ENCODE measurements around the gene ZNF678. TPM values are rescaled to one million over a fixed set of nuclear protein-coding genes. Genes with fewer than 3 reads are reported as not detected.
A peak's percentile ranks its signal among the peaks of the same experiment; 100 is the strongest.

Gene ZNF678
- total and polyA plus RNA-seq, 2 of the 8 experiments (the other 6 are each of a cell fraction or from before 2014, with no cell fraction given): 6.9 to 28.3 TPM

- Histone ChIP-seq H3K23me2 (ENCODE audit: low read depth, low read length) (peaks cover 7% of the 10 kb centered on the region; the same call in 1 of the 2 replicates), H3K9ac (replicated peaks in 1 of 4; ENCODE audit: extremely low read depth in 1 of 4, low read depth in 3 of 4, low read length in 3 of 4) (peak overlapping the region in 1 of 4 experiments; percentile 20; a peak in 3 of 7 replicates), H3K4ac (replicated peaks; ENCODE audit: insufficient read length, low read depth, low read length) (no peak overlapping the region), H3K56ac (replicated peaks; ENCODE audit: insufficient read length, low read depth, low read length) (no peak overlapping the region), H4K8ac (ENCODE audit: extremely low read depth, insufficient read depth, low read length) (peak overlapping the region; percentile 91), H3K23ac (ENCODE audit: insufficient read length) (no peak overlapping the region), H3K4me2 (ENCODE audit: insufficient read depth in 1 of 2, low read depth in 2 of 2, low read length in 2 of 2) (peak overlapping the region; percentile 66 to 91), H3K18ac (ENCODE audit: extremely low read depth, low read length) (peak overlapping the region; percentile 83), H3K9me3 (ENCODE audit: insufficient read depth in 2 of 2, low read depth in 1 of 2, low read length in 1 of 2) (peaks cover 1 to 6% of the 10 kb centered on the region in 2 experiments; a peak in 1 of 4 replicates), H3K36me3 (ENCODE audit: control insufficient read depth in 2 of 4, insufficient read depth in 4 of 4, low read length in 3 of 4) (no peaks in the 10 kb centered on the region), H3K79me2 (ENCODE audit: control insufficient read depth in 1 of 2, insufficient read depth in 2 of 2, low read length in 2 of 2) (no peaks in the 10 kb centered on the region), H3K4me1 (replicated peaks in 1 of 4; ENCODE audit: control insufficient read depth in 3 of 4, insufficient read depth in 4 of 4, low read length in 3 of 4) (peaks cover 0 to 6% (median 0%) of the 10 kb centered on the region in 4 experiments; a peak in 2 of 7 replicates), H2AFZ (ENCODE audit: low read length) (peak overlapping the region; percentile 95; the same call in 1 of the 2 replicates), H2BK5ac (ENCODE audit: low read depth, low read length) (no peak overlapping the region), H2BK15ac (ENCODE audit: low read length) (no peak overlapping the region), H4K91ac (replicated peaks; ENCODE audit: insufficient read length, low read length) (peak overlapping the region; percentile 30), H3K27ac (ENCODE audit: low read depth, low read length) (no peak overlapping the region), H3K4me3 (ENCODE audit: extremely low read depth in 1 of 4, insufficient read depth in 2 of 4, low read depth in 3 of 4, low read length in 4 of 4) (peak overlapping the region; percentile 58 to 67 (median 62)), H3K27me3 (replicated peaks in 1 of 4; ENCODE audit: control insufficient read depth in 3 of 4, extremely low read depth in 1 of 4, insufficient read depth in 3 of 4, low read length in 3 of 4) (peaks cover 3 to 14% (median 13%) of the 10 kb centered on the region in 4 experiments; a peak in 6 of 7 replicates), H2BK12ac (ENCODE audit: low read depth, low read length) (no peak overlapping the region), H2BK120ac (replicated peaks; ENCODE audit: low read depth, low read length) (no peak overlapping the region), H4K5ac (ENCODE audit: insufficient read length, low read depth, low read length) (peak overlapping the region; percentile 86), H3K14ac (ENCODE audit: insufficient read length) (no peak overlapping the region), H2BK20ac (ENCODE audit: low read length) (no peak overlapping the region), H2AK5ac (ENCODE audit: low read depth, low read length) (no peak overlapping the region), H4K20me1 (replicated peaks in 1 of 2; ENCODE audit: control insufficient read depth in 1 of 2, insufficient read depth in 2 of 2, low read length in 2 of 2) (no peaks in the 10 kb centered on the region), H3K79me1 (ENCODE audit: low read depth, low read length) (no peaks in the 10 kb centered on the region)
- CTCF ChIA-PET (ENCODE audit: partially characterized antibody): interaction anchor here (0.6 to 1.9 kb wide), 17 partner anchors 9 to 411 kb away, joined by 3 to 8 read pairs (median 4); partner anchors contain the start of gene ZNF678
- no peak for FAIRE-seq
- POLR2A ChIA-PET (ENCODE audit: partially characterized antibody): interaction anchor here (0.5 to 1.5 kb wide), 5 partner anchors 21 to 157 kb away, joined by 3 to 4 read pairs (median 3); partner anchors contain the start of gene ZNF678
- 5% methylated on average over 59 of the region's 84 CpGs; no CpG with 5 or more reads in 1 of the 2 experiments for WGBS, 2 experiments (ENCODE audit: extremely low coverage in 1 of 2, insufficient coverage in 1 of 2, insufficient read length in 1 of 2, insufficient replicate concordance in 2 of 2, low coverage in 1 of 2, low lambda C conversion rate in 2 of 2, missing lambda C conversion rate in 1 of 2)
- DNase-seq (ENCODE audit: low read depth in 1 of 2, low spot score in 2 of 2): peak; percentile 56 to 93
- TF ChIP-seq GABPA (IDR thresholded peaks at IDR 0.05; ENCODE audit: borderline replicate concordance, insufficient read depth, low read length): peak; percentile 76; the same call in 1 of the 2 replicates
Measured at GRCh38 chr1:227542153-227543120, 20.9 kb upstream of the ZNF678 start.

Data from H1 (cell line).